SK-N-MC (cell line): Measurements from ENCODE around the gene SMYD3.

Experiments
- DNase-seq: peaks from one replicate; pipeline ENCODE4 v3.0.0-alpha.2; 2011; ENCODE audit warnings: low read depth, low spot score
- H3K27ac ChIP-seq: fragments of 200-600 bp; sonication (generic); 2 replicates; pipeline ENCODE4 v1.5.1; 2016; ENCODE audit warnings: mixed run types
- H3K36me3 ChIP-seq: fragments of 200-600 bp; sonication (generic); 2 replicates; pipeline ENCODE4 v1.6.1; 2017; ENCODE audit warnings: antibody characterized with exemption, low read length, mixed read lengths; ENCODE audit not compliant: insufficient read depth
- H3K4me3 ChIP-seq: fragments of 200-600 bp; sonication (generic); 2 replicates; pipeline ENCODE4 v1.5.1; 2016
- H3K9ac ChIP-seq: fragments of 200-600 bp; sonication (generic); 2 replicates; pipeline ENCODE4 v1.8.0; 2017; ENCODE audit warnings: mixed run types, mixed read lengths; ENCODE audit not compliant: insufficient read length
- H3K9me3 ChIP-seq: fragments of 200-600 bp; sonication (generic); 2 replicates; pipeline ENCODE4 v1.6.1; 2017; ENCODE audit warnings: low read depth, mild to moderate bottlenecking, antibody characterized with exemption, low read length, moderate library complexity, mixed read lengths
- EZH2 ChIP-seq: fragments of 200-600 bp; sonication (generic); IDR thresholded peaks from one replicate; pipeline ENCODE4 v1.6.1; 2017; ENCODE audit warnings: antibody characterized with exemption
- FOXP2 ChIP-seq: optimal IDR thresholded peaks from 2 replicates; pipeline ENCODE3; 2011; ENCODE audit warnings: mild to moderate bottlenecking, moderate library complexity; ENCODE audit not compliant: insufficient read depth; ENCODE audit errors: extremely low read length, control extremely low read depth
- POLR2AphosphoS5 ChIP-seq: IDR thresholded peaks from 2 replicates; pipeline ENCODE4 v1.6.1; 2012; ENCODE audit warnings: mild to moderate bottlenecking, low read depth, low read length, borderline replicate concordance

The SMYD3 gene

GRCh38 chr1:245803666-245804037, 703.4 kb downstream of the SMYD3 start:
- Histone ChIP-seq H3K27ac (no peak overlapping the region), H3K4me3 (no peak overlapping the region), H3K36me3 (no peaks in the 10 kb centered on the region), H3K9me3 (no peaks in the 10 kb centered on the region), H3K9ac (no peak overlapping the region)
- TF ChIP-seq FOXP2 (no peak), EZH2 (no peak), POLR2AphosphoS5 (no peak)
- DNase-seq, result no peak

GRCh38 chr1:245802941-245803665, 704.0 kb downstream of the SMYD3 start:
- no peak for TF ChIP-seq FOXP2
- no peak for TF ChIP-seq POLR2AphosphoS5
- TF ChIP-seq EZH2, result no peak
- no peak overlapping the region for H3K9ac ChIP-seq
- no peak overlapping the region for H3K27ac ChIP-seq
- no peak for DNase-seq
- no peaks in the 10 kb centered on the region for H3K36me3 ChIP-seq
- no peaks in the 10 kb centered on the region for H3K9me3 ChIP-seq
- H3K4me3 ChIP-seq, result no peak overlapping the region

GRCh38 chr1:245800901-245801605, 706.0 kb downstream of the SMYD3 start:
- Histone ChIP-seq H3K9ac (no peak overlapping the region), H3K9me3 (no peaks in the 10 kb centered on the region), H3K36me3 (no peaks in the 10 kb centered on the region), H3K27ac (no peak overlapping the region), H3K4me3 (no peak overlapping the region)
- TF ChIP-seq FOXP2 (no peak), EZH2 (no peak)
- DNase-seq, result no peak

GRCh38 chr1:245798349-245798711, 708.7 kb downstream of the SMYD3 start:
- TF ChIP-seq POLR2AphosphoS5 (no peak), FOXP2 (no peak), EZH2 (no peak)
- no peak for DNase-seq
- Histone ChIP-seq H3K4me3 (no peak overlapping the region), H3K27ac (no peak overlapping the region), H3K36me3 (no peaks in the 10 kb centered on the region), H3K9me3 (no peaks in the 10 kb centered on the region), H3K9ac (no peak overlapping the region)

- Histone ChIP-seq H3K9ac (no peak overlapping the region), H3K4me3 (no peak overlapping the region), H3K36me3 (no peaks in the 10 kb centered on the region), H3K9me3 (no peaks in the 10 kb centered on the region), H3K27ac (no peak overlapping the region)
- no peak for DNase-seq
- TF ChIP-seq FOXP2, result no peak
- no peak for TF ChIP-seq EZH2
- no peak for TF ChIP-seq POLR2AphosphoS5
These were observed 709.3 kb downstream of the SMYD3 start for GRCh38 chr1:245797592-245798348.

GRCh38 chr1:245791410-245792312, 715.4 kb downstream of the SMYD3 start:
- DNase-seq, result no peak
- Histone ChIP-seq H3K9ac (no peak overlapping the region), H3K4me3 (no peak overlapping the region), H3K9me3 (no peaks in the 10 kb centered on the region), H3K27ac (no peak overlapping the region), H3K36me3 (no peaks in the 10 kb centered on the region)
- TF ChIP-seq EZH2, result no peak
- no peak for TF ChIP-seq FOXP2
- no peak for TF ChIP-seq POLR2AphosphoS5

- TF ChIP-seq FOXP2 (no peak), POLR2AphosphoS5 (no peak), EZH2 (no peak)
- no peak for DNase-seq
- no peak overlapping the region for H3K4me3 ChIP-seq
- H3K9me3 ChIP-seq, result no peaks in the 10 kb centered on the region
- no peak overlapping the region for H3K27ac ChIP-seq
- H3K36me3 ChIP-seq, result no peaks in the 10 kb centered on the region
- no peak overlapping the region for H3K9ac ChIP-seq
These were observed 716.6 kb downstream of the SMYD3 start for GRCh38 chr1:245790441-245790840.

- Histone ChIP-seq H3K9ac (no peak overlapping the region), H3K4me3 (no peak overlapping the region), H3K9me3 (no peaks in the 10 kb centered on the region), H3K27ac (no peak overlapping the region), H3K36me3 (no peaks in the 10 kb centered on the region)
- TF ChIP-seq POLR2AphosphoS5, result no peak
- no peak for TF ChIP-seq FOXP2
- TF ChIP-seq EZH2, result no peak
- DNase-seq, result no peak
These were observed 718.2 kb downstream of the SMYD3 start for GRCh38 chr1:245788886-245789285.

GRCh38 chr1:245788269-245788668, 718.8 kb downstream of the SMYD3 start:
- H3K9ac ChIP-seq, result no peak overlapping the region
- H3K4me3 ChIP-seq, result no peak overlapping the region
- H3K9me3 ChIP-seq, result no peaks in the 10 kb centered on the region
- no peak for TF ChIP-seq POLR2AphosphoS5
- no peak for TF ChIP-seq FOXP2
- TF ChIP-seq EZH2, result no peak
- DNase-seq, result no peak
- no peak overlapping the region for H3K27ac ChIP-seq
- no peaks in the 10 kb centered on the region for H3K36me3 ChIP-seq
